CMK (cell line): ENCODE measurements around the gene PSMD14.
A peak's percentile ranks its signal among the peaks of the same experiment; 100 is the strongest.

Experiments used
- DNase-seq: peaks from one replicate; pipeline ENCODE4 v3.0.0-alpha.2; 2010; ENCODE audit warnings: low read depth

Gene PSMD14

GRCh38 chr2:161419638-161420190 is 111.5 kb downstream of the PSMD14 start:
- no peak for DNase-seq

DNA sequence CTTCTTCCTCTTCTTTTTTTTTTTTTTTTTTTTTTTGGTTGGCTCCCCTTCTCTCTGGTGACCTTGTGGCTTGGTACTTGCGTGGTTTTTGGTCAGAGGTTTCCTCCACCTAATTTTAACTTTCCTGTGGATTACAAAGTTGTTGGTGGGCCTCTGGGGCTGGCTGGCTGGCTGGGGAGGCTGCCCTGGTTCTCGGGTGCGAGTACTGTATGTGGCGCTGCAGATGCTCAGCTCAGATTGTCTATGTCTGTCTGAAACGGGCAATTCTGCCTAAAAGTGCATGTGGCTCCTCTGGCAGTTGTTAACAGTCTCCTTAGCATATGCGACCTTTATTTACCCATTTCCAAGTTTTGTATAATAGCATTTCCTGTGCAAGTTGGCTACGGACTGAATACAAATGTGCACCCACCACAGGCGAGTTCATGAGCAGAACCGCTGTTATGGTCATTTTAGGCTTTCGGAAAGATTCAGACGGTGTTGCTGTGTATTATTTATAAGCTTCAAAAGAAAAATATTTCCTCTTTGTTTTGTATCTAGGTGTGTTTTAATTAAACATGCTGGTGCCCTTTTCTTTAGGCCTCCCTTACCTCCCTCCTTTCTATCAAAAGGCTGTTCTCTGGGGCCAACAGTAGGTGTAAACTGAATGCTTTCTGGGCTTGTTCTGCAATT is 112.3 kb downstream of the PSMD14 start:
- DNase-seq: no peak

DNA sequence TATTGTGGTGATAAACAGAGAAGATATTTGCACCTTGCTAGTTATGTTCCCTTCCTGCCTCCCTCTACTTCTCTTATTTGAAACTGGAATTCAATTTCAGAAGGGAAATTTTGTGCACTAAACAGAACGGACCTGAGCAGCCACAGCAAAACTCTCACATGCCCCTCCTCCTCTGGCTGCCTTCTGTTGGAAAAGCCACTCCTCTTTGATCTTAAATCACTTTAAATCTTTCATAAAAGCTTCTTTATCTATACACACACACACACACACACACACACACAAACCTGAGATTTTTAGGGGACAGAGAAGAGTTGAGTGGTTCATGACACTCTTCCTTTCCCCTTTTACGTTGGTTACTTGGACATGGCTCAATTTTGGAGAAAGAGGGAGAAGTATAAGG is 113.5 kb downstream of the PSMD14 start:
- DNase-seq: no peak

DNA sequence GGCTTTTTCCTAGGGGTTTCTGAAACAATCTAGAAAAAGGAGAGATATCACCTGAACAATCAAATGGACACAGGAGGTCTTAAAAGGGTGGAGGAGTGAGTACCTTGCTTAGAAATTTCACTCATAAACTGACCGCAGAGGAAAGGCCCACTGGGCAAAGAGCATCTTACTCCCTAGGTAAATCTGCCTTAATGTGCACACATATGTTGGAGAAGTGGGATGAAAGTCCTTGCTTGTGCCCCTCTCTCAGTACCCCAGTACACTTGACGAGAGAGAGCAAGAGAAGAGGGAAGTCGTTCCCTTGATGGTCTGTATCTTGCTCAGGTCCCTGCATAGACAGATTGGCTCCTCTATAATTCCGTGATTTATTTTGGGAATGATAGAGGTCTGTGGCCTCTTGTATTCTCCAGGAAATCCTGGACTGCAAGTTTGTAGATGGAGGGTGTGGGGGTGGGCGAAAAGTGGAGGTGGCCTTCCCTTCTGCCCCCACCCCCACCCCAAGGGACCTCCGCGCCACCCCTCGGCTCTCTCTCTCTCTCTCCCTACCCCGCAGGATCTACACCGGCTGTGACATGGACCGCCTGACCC is 114.7 kb downstream of the PSMD14 start:
- no peak for DNase-seq

GRCh38 chr2:161423421-161424393 is 115.5 kb downstream of the PSMD14 start:
- DNase-seq: no peak

DNA sequence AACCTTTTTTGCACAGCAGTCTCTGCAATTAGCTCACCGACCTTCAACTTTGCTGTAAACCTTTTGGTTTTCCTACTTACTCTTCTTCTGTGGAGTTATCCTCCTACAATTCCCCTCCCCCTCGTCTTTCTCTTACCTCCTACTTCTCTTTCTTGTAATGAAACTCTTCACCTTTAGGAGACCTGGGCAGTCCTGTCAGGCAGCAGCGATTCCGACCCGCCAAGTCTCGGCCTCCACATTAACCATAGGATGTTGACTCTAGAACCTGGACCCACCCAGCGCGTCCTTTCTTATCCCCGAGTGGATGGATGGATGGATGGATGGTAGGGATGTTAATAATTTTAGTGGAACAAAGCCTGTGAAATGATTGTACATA is 116.2 kb downstream of the PSMD14 start:
- no peak for DNase-seq

- no peak for DNase-seq
These were observed 116.9 kb downstream of the PSMD14 start for GRCh38 chr2:161424891-161425727.

DNA sequence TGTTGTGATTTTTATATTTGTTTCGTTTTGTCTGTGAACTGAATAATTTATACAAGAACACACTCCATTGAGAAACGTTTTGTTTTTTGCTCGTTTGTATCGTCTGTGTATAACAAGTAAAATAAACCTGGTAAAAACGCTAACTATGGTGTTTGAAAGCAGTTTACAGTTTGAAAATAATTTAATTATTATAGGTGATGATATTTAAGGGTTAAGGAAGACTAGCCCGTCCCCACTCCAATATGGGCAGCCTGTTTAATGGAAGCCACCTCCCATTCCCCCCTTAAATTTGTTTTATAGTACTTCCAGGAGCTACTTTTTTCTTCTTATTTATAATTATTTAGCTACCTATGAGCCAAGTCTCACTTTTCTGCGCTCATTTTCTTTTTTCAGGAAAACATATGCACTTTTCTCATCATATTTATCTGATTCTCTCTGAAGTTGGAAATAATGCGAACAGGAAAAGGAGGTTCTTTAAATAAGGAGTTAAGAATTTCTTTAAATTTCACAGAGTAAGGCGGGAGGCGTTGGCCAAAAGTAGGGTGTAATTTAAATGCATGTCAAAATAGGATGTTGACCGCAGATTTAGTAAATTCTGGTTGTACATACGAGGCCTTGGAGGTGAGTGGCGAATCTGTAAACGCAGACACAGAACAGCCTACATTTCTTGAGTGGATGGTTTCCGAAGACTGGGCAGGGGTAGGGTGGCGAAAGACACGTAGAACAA is 117.7 kb downstream of the PSMD14 start:
- DNase-seq: no peak

GRCh38 chr2:161426455-161426921 is 118.3 kb downstream of the PSMD14 start:
- DNase-seq: no peak

DNA sequence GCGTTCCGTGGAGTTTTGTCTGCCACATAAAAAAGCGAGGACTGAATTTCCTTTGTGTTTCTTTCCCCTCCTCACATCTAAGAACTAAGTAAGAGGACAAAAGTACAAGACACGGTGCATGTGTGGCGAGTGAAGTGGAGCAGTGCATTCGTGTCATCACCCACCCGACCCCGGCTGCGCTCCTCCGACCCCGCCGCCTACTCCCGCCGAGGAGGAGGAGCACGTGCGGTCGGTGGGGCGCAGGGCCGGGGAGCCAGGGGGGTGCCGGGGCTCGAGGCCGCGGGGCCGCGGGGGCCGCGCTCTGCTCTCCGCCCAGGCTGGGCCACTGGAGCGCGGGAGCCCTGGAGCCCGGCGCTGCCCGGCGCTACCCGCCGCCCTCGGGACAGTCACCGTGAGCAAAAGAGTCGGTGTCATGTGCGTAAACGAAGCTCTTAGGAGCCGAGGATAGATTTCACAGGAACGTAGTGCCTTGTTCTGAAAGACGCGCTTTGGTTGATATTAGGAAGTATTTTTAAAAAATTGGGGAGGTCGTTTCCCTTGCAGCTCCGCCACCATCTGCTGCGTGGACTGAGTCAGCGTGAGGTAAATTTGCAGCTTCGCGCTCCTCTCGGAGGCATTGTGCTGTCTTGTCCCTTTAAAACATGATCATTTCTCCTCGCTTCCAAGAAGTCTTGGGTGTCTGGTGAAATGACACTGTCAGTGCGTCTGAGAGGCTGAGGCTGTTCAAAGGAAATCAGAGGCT is 118.9 kb downstream of the PSMD14 start:
- no peak for DNase-seq

GRCh38 chr2:161427664-161428587 is 119.7 kb downstream of the PSMD14 start:
- DNase-seq: no peak

GRCh38 chr2:161430386-161430785 is 122.2 kb downstream of the PSMD14 start:
- DNase-seq: no peak

DNA sequence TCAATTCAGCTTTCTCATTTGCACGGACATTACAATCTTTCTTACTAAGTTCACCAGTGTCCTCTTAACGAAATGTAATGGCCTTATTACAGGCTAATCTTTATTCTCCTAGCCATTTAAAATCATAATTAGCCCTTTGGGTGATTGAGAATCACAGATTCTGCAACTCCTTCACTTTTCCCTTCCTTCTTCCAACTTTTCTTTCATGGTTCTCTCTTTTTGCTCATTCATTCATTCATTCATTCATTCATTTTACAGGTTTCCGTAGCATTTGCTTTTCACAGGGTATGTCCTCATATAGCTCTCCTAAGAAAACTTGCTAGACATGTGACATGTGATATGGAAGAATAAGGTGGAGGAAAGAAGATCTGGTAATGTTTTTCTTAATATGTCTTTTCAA is 123.9 kb downstream of the PSMD14 start:
- DNase-seq: no peak

DNA sequence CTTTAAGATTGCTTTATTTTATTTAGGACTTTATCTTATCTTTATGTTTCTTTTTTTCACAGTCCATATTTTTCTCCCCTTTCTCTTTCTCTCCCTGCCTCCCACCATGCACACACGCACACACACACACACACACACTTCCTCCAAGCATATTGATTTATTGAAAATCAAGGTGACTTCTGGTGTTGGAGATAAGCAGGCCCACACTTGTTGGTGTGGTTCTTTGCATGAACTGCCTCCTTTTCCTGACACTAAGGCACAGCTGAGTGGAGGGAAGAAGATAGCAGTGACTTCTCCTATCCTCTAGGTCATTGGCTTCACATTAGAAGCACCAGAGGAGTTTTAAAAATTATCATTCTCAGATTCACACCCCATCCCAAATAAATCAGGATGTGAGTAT is 125.9 kb downstream of the PSMD14 start:
- peak; percentile 32 for DNase-seq

- DNase-seq: no peak
These were observed 128.2 kb downstream of the PSMD14 start for GRCh38 chr2:161436411-161436810.

GRCh38 chr2:161438598-161438997 is 130.4 kb downstream of the PSMD14 start:
- DNase-seq: no peak

GRCh38 chr2:161445097-161445496 is 136.9 kb downstream of the PSMD14 start:
- no peak for DNase-seq

- DNase-seq: no peak
These were observed 140.2 kb downstream of the PSMD14 start for GRCh38 chr2:161448431-161448830.
